Measurements from ENCODE around the gene KDM4E. TPM values are rescaled to one million over a fixed set of nuclear protein-coding genes. Genes with fewer than 3 reads are reported as not detected.

The KDM4E gene
- not detected in 2 replicates for total RNA-seq

GRCh38 chr11:95024958-95025357 lies at the start of gene KDM4E:
Gene KDM4E, plus strand, starts transcription at chr11:95025258. Its CDS starts 300 bp downstream, at chr11:95025558.

GRCh38 chr11:95049122-95049521 lies 24.1 kb downstream of the KDM4E start, which contains the start of gene KDM4F:
Gene KDM4F, plus strand, starts transcription at chr11:95049422.

GRCh38 chr11:95066716-95067038 lies 41.6 kb downstream of the KDM4E start, which contains the start of gene SRSF8:
Gene SRSF8, plus strand, starts transcription at chr11:95066919. Its CDS starts 308 bp downstream, at chr11:95067227.

Other genes with a start within 250 kb of the KDM4E start
- 24.9 and 30.2 TPM in 2 replicates for gene CWC15, start 51.7 kb upstream of the KDM4E start, total RNA-seq
- gene KDM4D, start 51.5 kb upstream of the KDM4E start, total RNA-seq: 0.78 and 1.0 TPM in 2 replicates
- not detected in 2 replicates for gene KDM4F, start 24.2 kb downstream of the KDM4E start, total RNA-seq
- gene SRSF8, start 41.7 kb downstream of the KDM4E start, total RNA-seq: 26.0 and 35.1 TPM in 2 replicates
- gene ENDOD1, start 64.6 kb downstream of the KDM4E start, total RNA-seq: 50.9 and 128 TPM in 2 replicates
- 14.7 and 70.5 TPM in 2 replicates for gene SESN3, start 205.9 kb downstream of the KDM4E start, total RNA-seq

All from nasal cavity respiratory epithelium epithelial cell of viscerocranial mucosa (primary cell).